AG10803 (cell line): ENCODE measurements around the gene MRPS24.
"Not testable (repeated sequence)": the region's sequence is repeated elsewhere in the genome, so short reads cannot be mapped to it uniquely, and the experiment has no call there.

Experiments used
- DNase-seq: peaks from one replicate; pipeline ENCODE4 v3.0.0; 2010; ENCODE audit warnings: low read depth
- H3K4me3 ChIP-seq: 2 replicates; pipeline ENCODE4 v1.5.1; 2011; ENCODE audit warnings: mild to moderate bottlenecking, low read length, control low read depth
- CTCF ChIP-seq: conservative IDR thresholded peaks from 2 replicates; pipeline ENCODE4 v1.5.1; 2011; ENCODE audit warnings: mild to moderate bottlenecking, low read length, control low read depth, inconsistent platforms

Gene MRPS24

GRCh38 chr7:43904533-43905208 lies 35.4 kb upstream of the MRPS24 start:
- TF ChIP-seq CTCF, result no peak
- peak; percentile 51 for DNase-seq
- peak overlapping the region; percentile 82 for H3K4me3 ChIP-seq

GRCh38 chr7:43902542-43903054 lies 33.3 kb upstream of the MRPS24 start:
- H3K4me3 ChIP-seq, result no peak overlapping the region
- DNase-seq, result no peak
- TF ChIP-seq CTCF, result no peak

GRCh38 chr7:43898571-43898970 lies 29.3 kb upstream of the MRPS24 start:
- H3K4me3 ChIP-seq, DNase-seq: not testable (repeated sequence)

GRCh38 chr7:43895847-43896415 lies 26.6 kb upstream of the MRPS24 start:
- no peak for TF ChIP-seq CTCF
- H3K4me3 ChIP-seq, result no peak overlapping the region
- DNase-seq, result no peak

- no peak for TF ChIP-seq CTCF
- no peak for DNase-seq
- no peak overlapping the region for H3K4me3 ChIP-seq
Measured at GRCh38 chr7:43891069-43891955, 22.0 kb upstream of the MRPS24 start.

GRCh38 chr7:43890468-43890867 lies 21.2 kb upstream of the MRPS24 start:
- DNase-seq, result no peak
- TF ChIP-seq CTCF, result no peak
- H3K4me3 ChIP-seq, result no peak overlapping the region
